HCT116 (cell line): Measurements from ENCODE around the gene TMEM52. TPM values are rescaled to one million over a fixed set of nuclear protein-coding genes. Genes with fewer than 3 reads are reported as not detected.

ENCODE experiments used
- ATAC-seq: fragments of 200-7000 bp; cut with Tn5 transposase; 2 replicates; pipeline ENCODE4 v1.9.1; 2020; ENCODE audit warnings: mild to moderate bottlenecking, moderate library complexity
- BruUV-seq: library from RNA; stranded (reverse); fragments of 400-500 nt; replicated peaks from 2 replicates; lab custom pipeline; 2021; lab: Mats Ljungman, UMichigan
- CTCF ChIA-PET: fragments of 300-600 bp; sonication (Branson Sonifier 250); formaldehyde crosslinking; loops from one replicate; lab custom pipeline; 2021; ENCODE audit warnings: antibody characterized with exemption; lab: Charles Lee
- POLR2A ChIA-PET: fragments of 300-600, 350-600 bp; sonication (Branson Sonifier 250); formaldehyde crosslinking; loops from one replicate; lab custom pipeline; 2021; ENCODE audit warnings: antibody characterized with exemption; lab: Charles Lee
- RAD21 ChIA-PET, 2 experiments: fragments of 300-600 bp; sonication (Branson Sonifier 250); formaldehyde crosslinking; loops; one replicate each; lab custom pipeline; 2023; ENCODE audit warnings: low total read pairs in 2 of 2; ENCODE audit not compliant: uncharacterized antibody in 2 of 2, unreplicated experiment in 2 of 2, low non-redundant PET in 1 of 2; lab: Charles Lee
- DNase-seq: peaks from one replicate; pipeline ENCODE4 v3.0.0-alpha.2; 2010; ENCODE audit warnings: low read depth, low spot score
- H2AFZ ChIP-seq: fragments of 200-600 bp; shearing (Covaris generic), sonication (generic); 2 replicates; pipeline ENCODE4 v1.6.1; 2017; ENCODE audit warnings: low read depth, mixed run types, mixed read lengths, antibody characterized with exemption, low read length; ENCODE audit not compliant: poor library complexity, severe bottlenecking
- H3K27ac ChIP-seq: 2 replicates; pipeline ENCODE4 v1.5.1; 2012; ENCODE audit warnings: low read depth, low read length
- H3K27me3 ChIP-seq: fragments of 200-600 bp; sonication (generic); 2 replicates; pipeline ENCODE4 v1.6.1; 2016; ENCODE audit warnings: mixed run types, low read length, mixed read lengths; ENCODE audit not compliant: insufficient read depth
- H3K36me3 ChIP-seq, 2 experiments: fragments of 200-500 bp in 1 of 2; fragments of 200-600 bp in 1 of 2; sonication (Bioruptor generic) in 1 of 2; sonication (generic) in 1 of 2; 2 replicates each; pipeline versions ENCODE4 v1.5.1 to v1.6.1; 2014 to 2016; ENCODE audit warnings: low read length in 2 of 2, inconsistent platforms in 1 of 2, mixed read lengths in 1 of 2, mixed run types in 1 of 2; ENCODE audit not compliant: insufficient read depth in 2 of 2, control insufficient read depth in 1 of 2
- H3K4me1 ChIP-seq, 2 experiments: fragments of 200-600 bp in 1 of 2; sonication (generic) in 1 of 2; 2 replicates each; pipeline versions ENCODE4 v1.5.1 to v1.6.1; 2012 to 2017; ENCODE audit warnings: low read length in 2 of 2, inconsistent platforms in 1 of 2, mild to moderate bottlenecking in 1 of 2, mixed read lengths in 1 of 2, mixed run types in 1 of 2, moderate library complexity in 1 of 2; ENCODE audit not compliant: insufficient read depth in 2 of 2, control insufficient read depth in 1 of 2
- H3K4me2 ChIP-seq: fragments of 200-600 bp; sonication (generic); 2 replicates; pipeline ENCODE4 v1.6.1; 2017; ENCODE audit warnings: mixed run types, low read length, mixed read lengths
- H3K4me3 ChIP-seq, 2 experiments: fragments of 200-600 bp in 1 of 2; sonication (generic) in 1 of 2; replicated peaks in 1 of 2; 2 replicates each; pipeline ENCODE4 v1.5.1; 2011 to 2016; ENCODE audit warnings: low read length in 2 of 2, control low read depth in 1 of 2, low read depth in 1 of 2, mild to moderate bottlenecking in 1 of 2, mixed read lengths in 1 of 2, mixed run types in 1 of 2
- H3K79me2 ChIP-seq: fragments of 200-600 bp; sonication (generic); 2 replicates; pipeline ENCODE4 v1.6.1; 2017; ENCODE audit warnings: mild to moderate bottlenecking, mixed run types, low read length, moderate library complexity, mixed read lengths; ENCODE audit not compliant: insufficient read depth
- H3K9ac ChIP-seq: fragments of 200-600 bp; sonication (generic); 2 replicates; pipeline ENCODE4 v1.6.1; 2016; ENCODE audit warnings: low read length, mixed read lengths
- H3K9me2 ChIP-seq: fragments of 200-600 bp; sonication (generic), shearing (Covaris generic); 2 replicates; pipeline ENCODE4 v1.6.1; 2017; ENCODE audit warnings: mixed run types, mild to moderate bottlenecking, moderate library complexity; ENCODE audit not compliant: insufficient read depth
- H3K9me3 ChIP-seq, 2 experiments: fragments of 200-500 bp in 1 of 2; fragments of 200-600 bp in 1 of 2; sonication (Bioruptor generic) in 1 of 2; sonication (generic) in 1 of 2; 2 replicates each; pipeline ENCODE4 v1.6.1; 2014 to 2017; ENCODE audit warnings: low read length in 2 of 2, mixed read lengths in 2 of 2, inconsistent platforms in 1 of 2, low read depth in 1 of 2, mild to moderate bottlenecking in 1 of 2, mixed run types in 1 of 2, moderate library complexity in 1 of 2; ENCODE audit not compliant: control insufficient read depth in 1 of 2, insufficient read depth in 1 of 2
- H4K20me1 ChIP-seq: fragments of 200-600 bp; sonication (generic), shearing (Covaris generic); 2 replicates; pipeline ENCODE4 v1.6.1; 2017; ENCODE audit warnings: mixed run types, mild to moderate bottlenecking, moderate library complexity; ENCODE audit not compliant: insufficient read depth
- ATF3 ChIP-seq: IDR thresholded peaks from 2 replicates; pipeline ENCODE4 v1.6.1; 2012
- CBX3 ChIP-seq: IDR thresholded peaks from 2 replicates; pipeline ENCODE4 v1.6.1; 2012; ENCODE audit warnings: low read depth
- CEBPB ChIP-seq: IDR thresholded peaks from 2 replicates; pipeline ENCODE4 v1.6.1; 2012; ENCODE audit warnings: low read depth
- CTCF ChIP-seq, 3 experiments: fragments of 200-600 bp in 1 of 3; sonication (generic) in 1 of 3; IDR thresholded peaks in 2 of 3; conservative IDR thresholded peaks in 1 of 3; 2 replicates each; pipeline ENCODE4 v1.5.1; 2012 to 2017; ENCODE audit warnings: low read depth in 2 of 3, low read length in 2 of 3, antibody characterized with exemption in 1 of 3, borderline replicate concordance in 1 of 3, control low read depth in 1 of 3, mild to moderate bottlenecking in 1 of 3, mixed read lengths in 1 of 3, mixed run types in 1 of 3, moderate library complexity in 1 of 3; ENCODE audit not compliant: insufficient read depth in 1 of 3
- EGR1 ChIP-seq: IDR thresholded peaks from 2 replicates; pipeline ENCODE4 v1.6.1; 2012; ENCODE audit warnings: low read depth
- EZH2phosphoT487 ChIP-seq: fragments of 200-600 bp; IDR thresholded peaks from 2 replicates; pipeline ENCODE4 v1.6.1; 2018; ENCODE audit warnings: antibody characterized with exemption, borderline replicate concordance
- FOSL1 ChIP-seq: IDR thresholded peaks from 2 replicates; pipeline ENCODE4 v1.6.1; 2012; ENCODE audit warnings: low read depth
- MAX ChIP-seq: IDR thresholded peaks from 2 replicates; pipeline ENCODE4 v1.6.1; 2012
- POLR2A ChIP-seq: IDR thresholded peaks from 2 replicates; pipeline ENCODE4 v1.7.0; 2011; ENCODE audit warnings: borderline replicate concordance; ENCODE audit not compliant: insufficient read depth, insufficient read length; ENCODE audit errors: extremely low read depth
- RAD21 ChIP-seq: IDR thresholded peaks from 2 replicates; pipeline ENCODE4 v1.6.1; 2012; ENCODE audit warnings: low read depth, mild to moderate bottlenecking
- REST ChIP-seq: IDR thresholded peaks from 2 replicates; pipeline ENCODE4 v1.6.1; 2012; ENCODE audit warnings: low read depth
- TCF7L2 ChIP-seq: IDR thresholded peaks from 2 replicates; pipeline ENCODE4 v1.7.0; 2011; ENCODE audit warnings: borderline replicate concordance, inconsistent platforms; ENCODE audit not compliant: insufficient read depth, insufficient read length; ENCODE audit errors: extremely low read depth
- YY1 ChIP-seq: IDR thresholded peaks from 2 replicates; pipeline ENCODE4 v1.6.1; 2011; ENCODE audit warnings: low read length, low read depth, moderate library complexity, mild to moderate bottlenecking; ENCODE audit not compliant: insufficient replicate concordance; ENCODE audit errors: extremely low read depth
- ZBTB33 ChIP-seq: IDR thresholded peaks from 2 replicates; pipeline ENCODE4 v1.6.1; 2011; ENCODE audit warnings: mild to moderate bottlenecking, low read length, moderate library complexity; ENCODE audit not compliant: insufficient replicate concordance; ENCODE audit errors: extremely low read depth
- intact Hi-C: fragments of 100-400 bp; cut with micrococcal nuclease; formaldehyde crosslinking; loops from 2 replicates; pipeline ENCODE4 v1.10.0; 2022
- total RNA-seq: library from RNA; stranded (reverse); gene quantifications from one replicate; pipeline ENCODE4 v1.2.1, GENCODE V29; 2021; ENCODE audit not compliant: unreplicated experiment

Gene TMEM52
- total RNA-seq, 1 experiment from 2014 or later, result 27.5 TPM

- no peak for TF ChIP-seq REST
- no peak for TF ChIP-seq FOSL1
- no peak for TF ChIP-seq POLR2A
- TF ChIP-seq, all 23 proteins: peak for 0
Measured at GRCh38 chr1:1954015-1954414, 34.9 kb upstream of the TMEM52 start (continued).

- no peaks in the 10 kb centered on the region for H3K9me2 ChIP-seq
- H3K9me3 ChIP-seq, result no peaks in the 10 kb centered on the region
- H4K20me1 ChIP-seq, result no peaks in the 10 kb centered on the region
- H3K4me2 ChIP-seq, result no peak overlapping the region
- no TSS peak for BruUV-seq
- no peaks in the 10 kb centered on the region for H3K4me1 ChIP-seq
- TF ChIP-seq CTCF (IDR thresholded peaks at IDR 0.05 in 2 of 3, conservative IDR thresholded peaks at IDR 0.05 in 1 of 3; ENCODE audit: borderline replicate concordance in 1 of 3, insufficient read depth in 1 of 3, low read depth in 2 of 3, low read length in 2 of 3) (no peak), ATF3 (no peak), YY1 (no peak), ZBTB33 (no peak), TCF7L2 (no peak), EGR1 (no peak), CBX3 (no peak), RAD21 (no peak), CEBPB (no peak), EZH2phosphoT487 (no peak), MAX (no peak)
- H3K4me3 ChIP-seq, result no peak overlapping the region
- H3K9ac ChIP-seq, result no peak overlapping the region
- H3K27me3 ChIP-seq, result no peaks in the 10 kb centered on the region
- DNase-seq, result no peak
- ChIA-PET RAD21 (no interaction called here), CTCF (interaction anchor here (1.4 kb wide), 1 partner anchor 94 kb away, joined by 4 read pairs; no protein-coding TSS in a partner anchor), POLR2A (no interaction called here)
- no peak overlapping the region for H2AFZ ChIP-seq
- no peak overlapping the region for H3K27ac ChIP-seq
- intact Hi-C loops, result no loop called here
- H3K79me2 ChIP-seq, result no peaks in the 10 kb centered on the region
- no peak for ATAC-seq
- H3K36me3 ChIP-seq, result no peaks in the 10 kb centered on the region
Measured at GRCh38 chr1:1950940-1951339, 31.9 kb upstream of the TMEM52 start.
